HepG2 (cell line): Measurements from ENCODE around the gene SERPINE2. TPM values are rescaled to one million over a fixed set of nuclear protein-coding genes. Genes with fewer than 3 reads are reported as not detected.

Source experiments
- NR1H2 ChIP-seq: sonication (generic); formaldehyde crosslinking; IDR thresholded peaks from 2 replicates; pipeline ENCODE4 v1.8.1; 2022; ENCODE audit warnings: low read depth, missing genetic modification reagents, borderline replicate concordance
- POLR2AphosphoS2 ChIP-seq: IDR thresholded peaks from 2 replicates; pipeline ENCODE4 v1.6.1; 2011; ENCODE audit warnings: low read depth, low read length, improper control_type of control experiment
- STAT5B ChIP-seq: sonication (generic); formaldehyde crosslinking; IDR thresholded peaks from 2 replicates; pipeline ENCODE4 v1.4.0; 2020; ENCODE audit warnings: missing genetic modification reagents
- ZNF296 ChIP-seq: sonication (generic); formaldehyde crosslinking; conservative IDR thresholded peaks from 2 replicates; pipeline ENCODE4 v1.5.0; 2020; ENCODE audit warnings: mild to moderate bottlenecking, missing genetic modification reagents
- ZNF331 ChIP-seq: sonication (generic); formaldehyde crosslinking; IDR thresholded peaks from 2 replicates; pipeline ENCODE4 v1.4.0; 2020; ENCODE audit warnings: missing genetic modification reagents
- ZNF598 ChIP-seq: sonication (generic); formaldehyde crosslinking; IDR thresholded peaks from 2 replicates; pipeline ENCODE4 v1.5.1; 2020; ENCODE audit warnings: mild to moderate bottlenecking, missing genetic modification reagents, borderline replicate concordance
- ZNF749 ChIP-seq: sonication (generic); formaldehyde crosslinking; IDR thresholded peaks from 2 replicates; pipeline ENCODE4 v1.8.0; 2022; ENCODE audit warnings: mild to moderate bottlenecking, missing genetic modification reagents, moderate library complexity, borderline replicate concordance
- ZNF766 ChIP-seq: sonication (generic); formaldehyde crosslinking; IDR thresholded peaks from 2 replicates; pipeline ENCODE4 v1.5.0; 2020; ENCODE audit warnings: missing genetic modification reagents, borderline replicate concordance
- ZSCAN20 ChIP-seq: sonication (generic); formaldehyde crosslinking; IDR thresholded peaks from 2 replicates; pipeline ENCODE4 v1.4.0; 2020; ENCODE audit warnings: missing genetic modification reagents, mild to moderate bottlenecking, borderline replicate concordance
- ZSCAN9 ChIP-seq: IDR thresholded peaks from 2 replicates; pipeline ENCODE4 v1.6.1; 2016; ENCODE audit warnings: borderline replicate concordance
- polyA plus RNA-seq, 8 experiments: library from polyadenylated mRNA; depleted of rRNA in 3 of 8; stranded (reverse) in 7 of 8; unstranded in 1 of 8; fragments of >200 nt; fragmentation: Illumina TruSeq in 4 of 8; extraction: Trizol in 4 of 8; gene quantifications; 2 replicates each; pipeline versions ENCODE4 v1.2.1 to v1.2.3, GENCODE V29; 2011 to 2016; ENCODE audit warnings: low read depth in 4 of 8, missing spikeins in 1 of 8, mixed read lengths in 1 of 8; ENCODE audit not compliant: insufficient read depth in 1 of 8
- total RNA-seq, 5 experiments: library from RNA; depleted of rRNA; stranded (reverse); fragments of >200 nt; fragmentation: Illumina TruSeq; extraction: Trizol; gene quantifications; 2 replicates each; pipeline ENCODE4 v1.2.3, GENCODE V29; 2016; ENCODE audit warnings: low read depth in 1 of 5
- TF ChIP-seq, protein P1 (sequence below): sonication (generic); formaldehyde crosslinking; IDR thresholded peaks from 2 replicates; pipeline ENCODE4 v1.5.1; 2020; ENCODE audit warnings: mild to moderate bottlenecking, missing genetic modification reagents, borderline replicate concordance
- TF ChIP-seq, protein P2 (sequence below): sonication (generic); formaldehyde crosslinking; IDR thresholded peaks from 2 replicates; pipeline ENCODE4 v1.4.0; 2020; ENCODE audit warnings: missing genetic modification reagents, borderline replicate concordance
- TF ChIP-seq, protein P3 (sequence below): IDR thresholded peaks from 2 replicates; pipeline ENCODE4 v1.4.0; 2020; ENCODE audit warnings: mild to moderate bottlenecking, missing genetic modification reagents
- TF ChIP-seq, protein P4 (sequence below): sonication (generic); IDR thresholded peaks from 2 replicates; pipeline ENCODE4 v1.6.1; 2016; ENCODE audit warnings: low read depth, borderline replicate concordance
- TF ChIP-seq, protein P5 (sequence below): sonication (generic); formaldehyde crosslinking; IDR thresholded peaks from 2 replicates; pipeline ENCODE4 v1.4.0; 2020; ENCODE audit warnings: missing genetic modification reagents

SERPINE2 gene
- total and polyA plus RNA-seq, 2 of the 13 experiments (the other 11 are each of a cell fraction or from before 2014, with no cell fraction given): 7.9 to 18.1 TPM

DNA sequence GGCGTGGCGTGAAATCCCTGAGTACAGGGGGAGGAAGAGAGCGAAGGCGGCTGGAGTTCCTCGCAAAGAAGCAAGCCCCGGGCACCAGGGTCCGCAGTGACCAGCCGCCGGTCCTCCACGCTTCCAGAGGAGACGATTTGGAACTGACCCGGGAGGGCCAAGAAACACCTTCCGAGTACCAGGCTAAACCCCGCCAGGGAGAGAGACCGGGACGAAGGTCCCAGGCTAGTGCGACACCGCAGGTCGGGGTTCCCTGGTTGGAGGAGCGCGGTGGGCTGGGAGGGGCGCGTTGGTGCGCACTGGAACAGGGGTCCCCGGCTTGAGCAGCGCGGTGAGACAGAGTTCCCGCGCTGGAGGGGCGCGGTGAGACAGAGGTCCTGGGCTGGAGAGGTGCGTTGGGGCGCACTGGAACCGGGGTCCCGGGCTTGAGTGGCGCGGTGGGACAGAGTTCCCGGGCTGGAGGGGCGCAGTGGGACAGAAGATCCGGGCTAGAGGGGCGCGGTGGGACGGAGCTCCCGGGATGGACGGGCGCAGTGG, 94.9 kb downstream of the SERPINE2 start (continued):
- no peak for TF ChIP-seq ZNF766
- TF ChIP-seq, protein P1, sequence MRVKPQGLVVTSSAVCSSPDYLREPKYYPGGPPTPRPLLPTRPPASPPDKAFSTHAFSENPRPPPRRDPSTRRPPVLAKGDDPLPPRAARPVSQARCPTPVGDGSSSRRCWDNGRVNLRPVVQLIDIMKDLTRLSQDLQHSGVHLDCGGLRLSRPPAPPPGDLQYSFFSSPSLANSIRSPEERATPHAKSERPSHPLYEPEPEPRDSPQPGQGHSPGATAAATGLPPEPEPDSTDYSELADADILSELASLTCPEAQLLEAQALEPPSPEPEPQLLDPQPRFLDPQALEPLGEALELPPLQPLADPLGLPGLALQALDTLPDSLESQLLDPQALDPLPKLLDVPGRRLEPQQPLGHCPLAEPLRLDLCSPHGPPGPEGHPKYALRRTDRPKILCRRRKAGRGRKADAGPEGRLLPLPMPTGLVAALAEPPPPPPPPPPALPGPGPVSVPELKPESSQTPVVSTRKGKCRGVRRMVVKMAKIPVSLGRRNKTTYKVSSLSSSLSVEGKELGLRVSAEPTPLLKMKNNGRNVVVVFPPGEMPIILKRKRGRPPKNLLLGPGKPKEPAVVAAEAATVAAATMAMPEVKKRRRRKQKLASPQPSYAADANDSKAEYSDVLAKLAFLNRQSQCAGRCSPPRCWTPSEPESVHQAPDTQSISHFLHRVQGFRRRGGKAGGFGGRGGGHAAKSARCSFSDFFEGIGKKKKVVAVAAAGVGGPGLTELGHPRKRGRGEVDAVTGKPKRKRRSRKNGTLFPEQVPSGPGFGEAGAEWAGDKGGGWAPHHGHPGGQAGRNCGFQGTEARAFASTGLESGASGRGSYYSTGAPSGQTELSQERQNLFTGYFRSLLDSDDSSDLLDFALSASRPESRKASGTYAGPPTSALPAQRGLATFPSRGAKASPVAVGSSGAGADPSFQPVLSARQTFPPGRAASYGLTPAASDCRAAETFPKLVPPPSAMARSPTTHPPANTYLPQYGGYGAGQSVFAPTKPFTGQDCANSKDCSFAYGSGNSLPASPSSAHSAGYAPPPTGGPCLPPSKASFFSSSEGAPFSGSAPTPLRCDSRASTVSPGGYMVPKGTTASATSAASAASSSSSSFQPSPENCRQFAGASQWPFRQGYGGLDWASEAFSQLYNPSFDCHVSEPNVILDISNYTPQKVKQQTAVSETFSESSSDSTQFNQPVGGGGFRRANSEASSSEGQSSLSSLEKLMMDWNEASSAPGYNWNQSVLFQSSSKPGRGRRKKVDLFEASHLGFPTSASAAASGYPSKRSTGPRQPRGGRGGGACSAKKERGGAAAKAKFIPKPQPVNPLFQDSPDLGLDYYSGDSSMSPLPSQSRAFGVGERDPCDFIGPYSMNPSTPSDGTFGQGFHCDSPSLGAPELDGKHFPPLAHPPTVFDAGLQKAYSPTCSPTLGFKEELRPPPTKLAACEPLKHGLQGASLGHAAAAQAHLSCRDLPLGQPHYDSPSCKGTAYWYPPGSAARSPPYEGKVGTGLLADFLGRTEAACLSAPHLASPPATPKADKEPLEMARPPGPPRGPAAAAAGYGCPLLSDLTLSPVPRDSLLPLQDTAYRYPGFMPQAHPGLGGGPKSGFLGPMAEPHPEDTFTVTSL (CRISPR knock-in tag): peak; percentile 56; the same call in 1 of the 2 replicates
- TF ChIP-seq STAT5B: no peak
- TF ChIP-seq, protein P2, sequence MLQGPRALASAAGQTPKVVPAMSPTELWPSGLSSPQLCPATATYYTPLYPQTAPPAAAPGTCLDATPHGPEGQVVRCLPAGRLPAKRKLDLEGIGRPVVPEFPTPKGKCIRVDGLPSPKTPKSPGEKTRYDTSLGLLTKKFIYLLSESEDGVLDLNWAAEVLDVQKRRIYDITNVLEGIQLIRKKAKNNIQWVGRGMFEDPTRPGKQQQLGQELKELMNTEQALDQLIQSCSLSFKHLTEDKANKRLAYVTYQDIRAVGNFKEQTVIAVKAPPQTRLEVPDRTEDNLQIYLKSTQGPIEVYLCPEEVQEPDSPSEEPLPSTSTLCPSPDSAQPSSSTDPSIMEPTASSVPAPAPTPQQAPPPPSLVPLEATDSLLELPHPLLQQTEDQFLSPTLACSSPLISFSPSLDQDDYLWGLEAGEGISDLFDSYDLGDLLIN (CRISPR knock-in tag): no peak
- TF ChIP-seq NR1H2 (CRISPR knock-in tag): no peak
- peak; percentile 53 for TF ChIP-seq ZNF331 (CRISPR knock-in tag)
- TF ChIP-seq, protein P3, sequence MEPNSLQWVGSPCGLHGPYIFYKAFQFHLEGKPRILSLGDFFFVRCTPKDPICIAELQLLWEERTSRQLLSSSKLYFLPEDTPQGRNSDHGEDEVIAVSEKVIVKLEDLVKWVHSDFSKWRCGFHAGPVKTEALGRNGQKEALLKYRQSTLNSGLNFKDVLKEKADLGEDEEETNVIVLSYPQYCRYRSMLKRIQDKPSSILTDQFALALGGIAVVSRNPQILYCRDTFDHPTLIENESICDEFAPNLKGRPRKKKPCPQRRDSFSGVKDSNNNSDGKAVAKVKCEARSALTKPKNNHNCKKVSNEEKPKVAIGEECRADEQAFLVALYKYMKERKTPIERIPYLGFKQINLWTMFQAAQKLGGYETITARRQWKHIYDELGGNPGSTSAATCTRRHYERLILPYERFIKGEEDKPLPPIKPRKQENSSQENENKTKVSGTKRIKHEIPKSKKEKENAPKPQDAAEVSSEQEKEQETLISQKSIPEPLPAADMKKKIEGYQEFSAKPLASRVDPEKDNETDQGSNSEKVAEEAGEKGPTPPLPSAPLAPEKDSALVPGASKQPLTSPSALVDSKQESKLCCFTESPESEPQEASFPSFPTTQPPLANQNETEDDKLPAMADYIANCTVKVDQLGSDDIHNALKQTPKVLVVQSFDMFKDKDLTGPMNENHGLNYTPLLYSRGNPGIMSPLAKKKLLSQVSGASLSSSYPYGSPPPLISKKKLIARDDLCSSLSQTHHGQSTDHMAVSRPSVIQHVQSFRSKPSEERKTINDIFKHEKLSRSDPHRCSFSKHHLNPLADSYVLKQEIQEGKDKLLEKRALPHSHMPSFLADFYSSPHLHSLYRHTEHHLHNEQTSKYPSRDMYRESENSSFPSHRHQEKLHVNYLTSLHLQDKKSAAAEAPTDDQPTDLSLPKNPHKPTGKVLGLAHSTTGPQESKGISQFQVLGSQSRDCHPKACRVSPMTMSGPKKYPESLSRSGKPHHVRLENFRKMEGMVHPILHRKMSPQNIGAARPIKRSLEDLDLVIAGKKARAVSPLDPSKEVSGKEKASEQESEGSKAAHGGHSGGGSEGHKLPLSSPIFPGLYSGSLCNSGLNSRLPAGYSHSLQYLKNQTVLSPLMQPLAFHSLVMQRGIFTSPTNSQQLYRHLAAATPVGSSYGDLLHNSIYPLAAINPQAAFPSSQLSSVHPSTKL (CRISPR knock-in tag): 0 out of 2 replicates have a peak, but pooled peaks have one; percentile 30
- TF ChIP-seq ZNF296 (CRISPR knock-in tag): 0 out of 2 replicates have a peak, but pooled peaks have one; percentile 25
- TF ChIP-seq, protein P4, sequence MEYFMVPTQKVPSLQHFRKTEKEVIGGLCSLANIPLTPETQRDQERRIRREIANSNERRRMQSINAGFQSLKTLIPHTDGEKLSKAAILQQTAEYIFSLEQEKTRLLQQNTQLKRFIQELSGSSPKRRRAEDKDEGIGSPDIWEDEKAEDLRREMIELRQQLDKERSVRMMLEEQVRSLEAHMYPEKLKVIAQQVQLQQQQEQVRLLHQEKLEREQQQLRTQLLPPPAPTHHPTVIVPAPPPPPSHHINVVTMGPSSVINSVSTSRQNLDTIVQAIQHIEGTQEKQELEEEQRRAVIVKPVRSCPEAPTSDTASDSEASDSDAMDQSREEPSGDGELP: 0 out of 2 replicates have a peak, but pooled peaks have one; percentile 5
- TF ChIP-seq ZNF598 (CRISPR knock-in tag): no peak
- TF ChIP-seq ZSCAN20 (CRISPR knock-in tag): no peak
- 0 out of 2 replicates have a peak, but pooled peaks have one; percentile 51 for TF ChIP-seq ZSCAN9 (CRISPR knock-in tag)
- TF ChIP-seq POLR2AphosphoS2: no peak
- TF ChIP-seq, protein P5, sequence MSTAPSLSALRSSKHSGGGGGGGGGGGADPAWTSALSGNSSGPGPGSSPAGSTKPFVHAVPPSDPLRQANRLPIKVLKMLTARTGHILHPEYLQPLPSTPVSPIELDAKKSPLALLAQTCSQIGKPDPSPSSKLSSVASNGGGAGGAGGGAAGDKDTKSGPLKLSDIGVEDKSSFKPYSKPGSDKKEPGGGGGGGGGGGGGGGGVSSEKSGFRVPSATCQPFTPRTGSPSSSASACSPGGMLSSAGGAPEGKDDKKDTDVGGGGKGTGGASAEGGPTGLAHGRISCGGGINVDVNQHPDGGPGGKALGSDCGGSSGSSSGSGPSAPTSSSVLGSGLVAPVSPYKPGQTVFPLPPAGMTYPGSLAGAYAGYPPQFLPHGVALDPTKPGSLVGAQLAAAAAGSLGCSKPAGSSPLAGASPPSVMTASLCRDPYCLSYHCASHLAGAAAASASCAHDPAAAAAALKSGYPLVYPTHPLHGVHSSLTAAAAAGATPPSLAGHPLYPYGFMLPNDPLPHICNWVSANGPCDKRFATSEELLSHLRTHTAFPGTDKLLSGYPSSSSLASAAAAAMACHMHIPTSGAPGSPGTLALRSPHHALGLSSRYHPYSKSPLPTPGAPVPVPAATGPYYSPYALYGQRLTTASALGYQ: no peak
- TF ChIP-seq ZNF749 (CRISPR knock-in tag): no peak
